Heart right ventricle (tissue), 16 donors: ENCODE measurements around the gene TPMT. TPM values are rescaled to one million over a fixed set of nuclear protein-coding genes. Genes with fewer than 3 reads are reported as not detected.

ENCODE experiments used
- ATAC-seq, 8 donors: fragments of 200-7000 bp; cut with Tn5 transposase; one replicate each; pipeline ENCODE4 v1.9.1; 2020; ENCODE audit warnings: mild to moderate bottlenecking in 8 of 8, moderate library complexity in 8 of 8, moderate number of reproducible peaks in 1 of 8
- DNase-seq, 2 donors: peaks; one replicate each; pipeline ENCODE4 v3.0.0-alpha.2; 2020
- H3K27ac ChIP-seq, 10 donors: fragments of 200-600 bp; sonication (generic) in 2 of 10; one replicate each; pipeline versions ENCODE4 v1.5.0 to v1.8.0; 2020 to 2022; ENCODE audit warnings: mild to moderate bottlenecking in 3 of 10
- H3K27me3 ChIP-seq, 7 donors: fragments of 200-600 bp; one replicate each; pipeline ENCODE4 v1.8.0; 2021 to 2022; ENCODE audit warnings: mild to moderate bottlenecking in 2 of 7
- H3K36me3 ChIP-seq, 9 donors: fragments of 200-600 bp; sonication (generic) in 1 of 9; one replicate each; pipeline versions ENCODE4 v1.5.0 to v1.8.0; 2020 to 2022; ENCODE audit warnings: mild to moderate bottlenecking in 2 of 9
- H3K4me1 ChIP-seq, 9 donors: fragments of 200-600 bp; sonication (generic) in 1 of 9; one replicate each; pipeline versions ENCODE4 v1.5.0 to v1.8.0; 2020 to 2022; ENCODE audit warnings: mild to moderate bottlenecking in 4 of 9
- H3K4me3 ChIP-seq, 10 donors: fragments of 200-600 bp; sonication (generic) in 2 of 10; one replicate each; pipeline versions ENCODE4 v1.5.0 to v1.8.0; 2020 to 2022; ENCODE audit warnings: mild to moderate bottlenecking in 7 of 10, moderate library complexity in 2 of 10
- H3K9me3 ChIP-seq, 11 donors: fragments of 200-600 bp in 10 of 11; sonication (generic) in 2 of 11; one replicate each; pipeline versions ENCODE4 v1.5.0 to v1.8.0; 2013 to 2022; ENCODE audit warnings: mild to moderate bottlenecking in 2 of 11, control low read depth in 1 of 11, moderate library complexity in 1 of 11
- CTCF ChIP-seq, 9 donors: fragments of 200-600 bp; sonication (generic) in 2 of 9; IDR thresholded peaks; one replicate each; pipeline versions ENCODE4 v1.5.0 to v1.8.0; 2021 to 2022; ENCODE audit warnings: antibody characterized with exemption in 9 of 9, mild to moderate bottlenecking in 5 of 9, moderate library complexity in 1 of 9
- WGBS, 2 donors: extraction: QIAGEN DNeasy Blood & Tissue Kit; methylation state at CpG; one replicate each; pipeline ENCODE4 v1.1.7; 2013; ENCODE audit warnings: inconsistent platforms in 1 of 2; 5-methylcytosine and 5-hydroxymethylcytosine counted together
- intact Hi-C, 10 donors: fragments of 100-400 bp; cut with DNase I; formaldehyde crosslinking; loops; one replicate each; pipeline versions ENCODE4 v1.11.1 to v1.14.2; 2022
- polyA plus RNA-seq, 2 donors: library from polyadenylated mRNA; stranded (reverse); fragments of 200-250 nt; gene quantifications; one replicate each; pipeline ENCODE4 v1.2.3, GENCODE V29; 2013
- total RNA-seq, 10 donors: library from RNA; stranded (reverse); fragmentation: NEBNext Ultra II Directional in 3 of 10; extraction: Animal tissue kit (Norgen Biotek cat#: 25700) in 3 of 10; gene quantifications; one replicate each; pipeline versions ENCODE4 v1.2.1 to v1.2.4, GENCODE V29; 2021 to 2023
- donor health status: Arrhythmogenic right ventricular cardiomyopathy.
- donor health status: ischemic (EF 13 %, LVEDD 7.1; RV severe dilation, severe dysfunction).
- donor health status: healthy with polysubstance abuse.
- donor health status: DM: no; HTN: yes; CAD: no.
- donor health status: DM: no; HTN: no; CAD: no.
- donor health status: ischemic (EF 25% LVEDD 6.9; RV normal size, moderate dysfunction).
- donor health status: ischemic (EF 25% LVEDD 5.7; RV mildly dilated, moderate dysfunction).
- donor health status: healthy.
- donor health status: DM: yes; HTN: yes; CAD: no.
- donor health status: Ischemic cardiomyopathy.
- donor health status: ischemic (EF 35%, LVEDD 5.7; RV mildly dilated, moderate dysfunction).
- donor health status: nonischemic (EF 11% LVEDD 7.7; RV severe dilation, severe dysfunction).
- donor health status: DM: yes; HTN: yes; CAD: no.
- donor health status: PGD.
- donor health status: ischemic (EF 29% LVEDD 5.4; RV normal size, mild dysfunction).
- donor health status: nonischemic (EF 23%, LVEDD 6.1; RV moderate dilation, normal function).

TPMT gene
- total and polyA plus RNA-seq, 12 donors = 10.2 to 16.0 (median 13.0) TPM

- intact Hi-C loops = no loop called here
- Histone ChIP-seq H3K27ac (no peak overlapping the region), H3K9me3 (peaks cover 0 to 20% (median 9%) of the 10 kb centered on the region in 11 donors), H3K36me3 (no peaks in the 10 kb centered on the region), H3K27me3 (no peaks in the 10 kb centered on the region), H3K4me1 (peaks cover 0 to 10% (median 0%) of the 10 kb centered on the region in 9 donors), H3K4me3 (no peak overlapping the region)
- DNase-seq (no peak), ATAC-seq (peak in 2 of 8 donors; percentile 58 to 65)
- WGBS, 2 donors = 46 to 63% methylated on average over 6 of the region's 6 CpGs
- no peak for TF ChIP-seq CTCF (IDR thresholded peaks at IDR 0.05)
Measured at GRCh38 chr6:18102783-18103509, 51.9 kb downstream of the TPMT start.

- DNase-seq = no peak
- intact Hi-C loops = no loop called here
- WGBS, 2 donors = 70 to 74% methylated on average over 2 of the region's 2 CpGs
- H3K9me3 ChIP-seq = peaks cover 0 to 11% (median 0%) of the 10 kb centered on the region in 11 donors
- H3K36me3 ChIP-seq = no peaks in the 10 kb centered on the region
- peaks cover 0 to 10% (median 0%) of the 10 kb centered on the region in 9 donors for H3K4me1 ChIP-seq
- H3K27ac ChIP-seq = no peak overlapping the region
- H3K27me3 ChIP-seq = no peaks in the 10 kb centered on the region
- H3K4me3 ChIP-seq = no peak overlapping the region
- TF ChIP-seq CTCF (IDR thresholded peaks at IDR 0.05) = no peak
- ATAC-seq = no peak
Measured at GRCh38 chr6:18101873-18102272, 53.0 kb downstream of the TPMT start.

GRCh38 chr6:18101271-18101670 lies 53.6 kb downstream of the TPMT start:
- Histone ChIP-seq H3K27me3 (no peaks in the 10 kb centered on the region), H3K27ac (no peak overlapping the region), H3K4me3 (no peak overlapping the region), H3K36me3 (no peaks in the 10 kb centered on the region), H3K4me1 (peaks cover 0 to 10% (median 0%) of the 10 kb centered on the region in 9 donors), H3K9me3 (peaks cover 0 to 5% (median 0%) of the 10 kb centered on the region in 11 donors)
- DNase-seq (no peak), ATAC-seq (no peak)
- TF ChIP-seq CTCF (IDR thresholded peaks at IDR 0.05) = no peak
- intact Hi-C loops = no loop called here
- WGBS, 2 donors = 90 to 96% methylated on average over 1 of the region's 1 CpG

GRCh38 chr6:18100296-18100695 lies 54.6 kb downstream of the TPMT start:
- no peak for TF ChIP-seq CTCF (IDR thresholded peaks at IDR 0.05)
- intact Hi-C loops = no loop called here
- H3K4me3 ChIP-seq = no peak overlapping the region

More at GRCh38 chr6:18100296-18100695, 54.6 kb downstream of the TPMT start:
- ATAC-seq (no peak), DNase-seq (no peak)
- 81 to 87% methylated on average over 3 of the region's 3 CpGs for WGBS, 2 donors
- H3K36me3 ChIP-seq = no peaks in the 10 kb centered on the region
- H3K4me1 ChIP-seq = peaks cover 0 to 10% (median 0%) of the 10 kb centered on the region in 9 donors
- H3K27ac ChIP-seq = no peak overlapping the region
- H3K9me3 ChIP-seq = no peaks in the 10 kb centered on the region
- H3K27me3 ChIP-seq = no peaks in the 10 kb centered on the region
